Left lung (tissue), 10 donors: Measurements from ENCODE around the gene XAB2. TPM values are rescaled to one million over a fixed set of nuclear protein-coding genes. Genes with fewer than 3 reads are reported as not detected.

Experiments
- ATAC-seq: fragments of 200-7000 bp; cut with Tn5 transposase; one replicate; pipeline ENCODE4 v1.9.1; 2020; ENCODE audit warnings: moderate library complexity
- DNase-seq, 4 donors: peaks; one replicate each; pipeline ENCODE4 v3.0.0-alpha.2; 2013 to 2020
- H3K27ac ChIP-seq, 2 donors: fragments of 200-600 bp; sonication (generic) in 1 of 2; one replicate each; pipeline versions ENCODE4 v1.5.0 to v1.8.0; 2020 to 2021
- H3K27me3 ChIP-seq, 2 donors: fragments of 200-600 bp; sonication (generic) in 1 of 2; one replicate each; pipeline versions ENCODE4 v1.5.0 to v1.8.0; 2020 to 2021
- H3K36me3 ChIP-seq, 2 donors: fragments of 200-600 bp; sonication (generic) in 1 of 2; one replicate each; pipeline versions ENCODE4 v1.5.0 to v1.8.0; 2020 to 2021
- H3K4me1 ChIP-seq, 2 donors: fragments of 200-600 bp; one replicate each; pipeline ENCODE4 v1.8.0; 2021
- H3K4me3 ChIP-seq, 2 donors: fragments of 200-600 bp; sonication (generic) in 1 of 2; one replicate each; pipeline versions ENCODE4 v1.5.0 to v1.8.0; 2020 to 2021; ENCODE audit warnings: mild to moderate bottlenecking in 1 of 2
- H3K9me3 ChIP-seq, 2 donors: fragments of 200-600 bp; sonication (generic) in 1 of 2; one replicate each; pipeline versions ENCODE4 v1.5.0 to v1.8.0; 2020 to 2021
- intact Hi-C, 2 donors: fragments of 100-400 bp; cut with DNase I; formaldehyde crosslinking; loops; one replicate each; pipeline versions ENCODE4 v1.11.2 to v1.14.2; 2022
- polyA plus RNA-seq, 6 donors: library from polyadenylated mRNA; unstranded; fragments of 120-200 nt; gene quantifications; one replicate each; pipeline ENCODE4 v1.2.1, GENCODE V29; 2013; ENCODE audit not compliant: insufficient read length in 6 of 6
- total RNA-seq, 2 donors: library from RNA; stranded (reverse); fragmentation: NEBNext Ultra II Directional; extraction: Animal tissue kit (Norgen Biotek cat#: 25700); gene quantifications; one replicate each; pipeline ENCODE4 v1.2.1, GENCODE V29; 2021
- TF ChIP-seq, protein P1 (sequence below), 2 donors: fragments of 200-600 bp; sonication (generic) in 1 of 2; IDR thresholded peaks; one replicate each; pipeline versions ENCODE4 v1.5.0 to v1.8.0; 2021; ENCODE audit warnings: antibody characterized with exemption in 2 of 2
- donor health status: DM: no; HTN: yes; CAD: no.
- donor health status: DM: no; HTN: no; CAD: no.

XAB2 gene
- total and polyA plus RNA-seq, 8 donors: 30.5 to 38.8 (median 32.5) TPM

GRCh38 chr19:7635670-7636069, 6.3 kb upstream of the XAB2 start:
- intact Hi-C loops: no loop called here
- ATAC-seq: no peak
- no peaks in the 10 kb centered on the region for H3K9me3 ChIP-seq

DNA sequence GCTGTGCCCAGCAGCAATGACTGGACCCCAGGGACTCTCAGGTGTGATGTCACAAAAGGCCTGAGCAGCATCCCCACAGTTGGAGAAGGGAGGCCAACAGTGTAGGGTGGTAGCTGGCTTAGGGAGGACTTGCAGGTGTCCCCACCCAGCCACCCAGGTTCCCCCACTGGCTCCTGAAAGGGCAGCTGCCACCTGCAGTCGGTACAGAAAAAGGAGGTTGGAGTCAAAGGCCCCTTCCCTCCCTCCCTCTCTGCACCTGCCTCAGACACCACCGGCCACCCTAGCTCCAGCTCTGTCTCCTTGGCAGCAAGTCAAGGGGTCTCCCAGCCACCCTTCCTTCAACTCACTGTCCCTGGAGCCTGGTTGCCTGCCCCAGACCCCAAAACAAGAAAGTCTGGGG, 4.4 kb upstream of the XAB2 start, which contains the start of gene PCP2:
PCP2 (minus strand) TSS at position 22 of the 400 bp plus-strand sequence. CDS start 262 bp downstream, outside the sequence.
- Histone ChIP-seq H3K27me3 (peaks cover 0 to 29% of the 10 kb centered on the region in 2 donors), H3K27ac (no peak within 1 kb of the TSS), H3K36me3 (peaks cover 0 to 13% of the 10 kb centered on the region in 2 donors), H3K4me1 (peaks cover 8 to 42% of the 10 kb centered on the region in 2 donors), H3K4me3 (no peak within 1 kb of the TSS), H3K9me3 (no peaks in the 10 kb centered on the region)
- DNase-seq (no peak), ATAC-seq (no peak)
- intact Hi-C loops: no loop called here
- TF ChIP-seq, protein P1, sequence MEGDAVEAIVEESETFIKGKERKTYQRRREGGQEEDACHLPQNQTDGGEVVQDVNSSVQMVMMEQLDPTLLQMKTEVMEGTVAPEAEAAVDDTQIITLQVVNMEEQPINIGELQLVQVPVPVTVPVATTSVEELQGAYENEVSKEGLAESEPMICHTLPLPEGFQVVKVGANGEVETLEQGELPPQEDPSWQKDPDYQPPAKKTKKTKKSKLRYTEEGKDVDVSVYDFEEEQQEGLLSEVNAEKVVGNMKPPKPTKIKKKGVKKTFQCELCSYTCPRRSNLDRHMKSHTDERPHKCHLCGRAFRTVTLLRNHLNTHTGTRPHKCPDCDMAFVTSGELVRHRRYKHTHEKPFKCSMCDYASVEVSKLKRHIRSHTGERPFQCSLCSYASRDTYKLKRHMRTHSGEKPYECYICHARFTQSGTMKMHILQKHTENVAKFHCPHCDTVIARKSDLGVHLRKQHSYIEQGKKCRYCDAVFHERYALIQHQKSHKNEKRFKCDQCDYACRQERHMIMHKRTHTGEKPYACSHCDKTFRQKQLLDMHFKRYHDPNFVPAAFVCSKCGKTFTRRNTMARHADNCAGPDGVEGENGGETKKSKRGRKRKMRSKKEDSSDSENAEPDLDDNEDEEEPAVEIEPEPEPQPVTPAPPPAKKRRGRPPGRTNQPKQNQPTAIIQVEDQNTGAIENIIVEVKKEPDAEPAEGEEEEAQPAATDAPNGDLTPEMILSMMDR (IDR thresholded peaks at IDR 0.05): no peak

More at GRCh38 chr19:7635670-7636069, 6.3 kb upstream of the XAB2 start:
- no peak for DNase-seq
- Histone ChIP-seq H3K27ac (no peak overlapping the region), H3K36me3 (peaks cover 0 to 17% of the 10 kb centered on the region in 2 donors), H3K27me3 (peaks cover 0 to 29% of the 10 kb centered on the region in 2 donors), H3K4me1 (peaks cover 1 to 40% of the 10 kb centered on the region in 2 donors), H3K4me3 (no peak overlapping the region)
- TF ChIP-seq, protein P1 (IDR thresholded peaks at IDR 0.05): no peak

- Histone ChIP-seq H3K9me3 (no peaks in the 10 kb centered on the region), H3K27ac (no peak overlapping the region), H3K27me3 (peaks cover 0 to 23% of the 10 kb centered on the region in 2 donors), H3K4me3 (no peak overlapping the region), H3K4me1 (peaks cover 14 to 41% of the 10 kb centered on the region in 2 donors), H3K36me3 (peaks cover 0 to 13% of the 10 kb centered on the region in 2 donors)
- no peak for ATAC-seq
- TF ChIP-seq, protein P1 (IDR thresholded peaks at IDR 0.05): no peak
- intact Hi-C loops: no loop called here
- DNase-seq: peak in 1 of 4 donors; percentile 74
These were observed 3.2 kb upstream of the XAB2 start for GRCh38 chr19:7632340-7633203.

DNA sequence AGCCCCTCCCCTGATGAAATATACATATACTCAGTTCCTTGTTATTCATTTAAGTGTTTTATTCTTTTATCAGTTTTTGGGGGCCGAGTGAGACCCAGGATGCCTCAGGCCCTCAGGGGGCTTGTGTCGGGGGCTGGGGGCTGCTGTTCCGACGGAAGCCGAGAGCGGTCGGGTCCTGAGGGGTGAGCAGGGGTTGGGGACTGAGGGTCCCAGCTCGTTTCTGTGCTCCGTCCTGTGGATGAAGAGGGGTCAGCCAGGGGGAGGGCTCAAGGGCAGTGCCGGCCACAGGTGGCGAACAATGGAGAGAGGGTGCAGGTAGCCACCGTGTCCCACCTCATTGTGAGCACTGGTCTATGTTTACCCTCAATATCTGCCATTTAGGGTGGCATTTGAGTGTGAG, 2.2 kb upstream of the XAB2 start:
- no peak for DNase-seq
- Histone ChIP-seq H3K27ac (no peak overlapping the region), H3K9me3 (no peaks in the 10 kb centered on the region), H3K4me1 (peaks cover 14 to 41% of the 10 kb centered on the region in 2 donors), H3K4me3 (no peak overlapping the region), H3K27me3 (peaks cover 0 to 13% of the 10 kb centered on the region in 2 donors), H3K36me3 (peaks cover 0 to 21% of the 10 kb centered on the region in 2 donors)
- TF ChIP-seq, protein P1 (IDR thresholded peaks at IDR 0.05): no peak
- no peak for ATAC-seq
- intact Hi-C loops: no loop called here

DNA sequence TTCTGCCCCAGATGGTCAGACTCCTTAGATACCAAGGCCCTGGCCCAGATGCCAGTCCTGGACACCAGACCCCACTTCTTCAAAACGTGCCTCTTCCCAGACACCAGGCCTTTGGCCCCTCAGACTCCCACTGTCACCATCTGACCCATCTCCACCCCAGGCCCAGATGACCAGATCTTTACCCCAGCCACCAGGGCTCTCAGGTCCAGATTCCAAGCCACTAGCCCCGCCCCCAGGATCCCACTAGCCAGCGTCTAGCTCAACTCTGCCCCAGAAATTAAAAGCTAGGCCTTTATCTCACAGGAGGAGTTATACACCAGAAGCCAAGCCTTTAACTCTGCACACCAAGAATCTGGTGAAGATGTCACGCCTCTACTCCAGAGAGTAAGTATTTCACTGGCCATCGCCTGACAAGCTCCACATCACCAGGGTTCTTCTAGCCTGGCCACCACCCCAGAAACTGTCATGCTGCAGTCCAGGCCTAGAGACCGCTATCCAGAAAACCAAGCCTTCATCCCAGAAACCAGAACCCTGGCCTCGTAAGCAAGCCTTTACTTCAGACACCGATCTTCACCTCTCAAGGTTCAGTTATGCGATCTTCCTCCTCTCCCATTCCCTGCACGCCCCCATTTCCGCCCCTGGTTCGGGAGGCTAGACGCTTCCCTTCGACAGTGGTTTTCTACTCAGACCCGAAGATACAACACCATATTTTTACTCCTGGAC, 595 bp downstream of the XAB2 start:
- Histone ChIP-seq H3K4me1 (peaks cover 14 to 33% of the 10 kb centered on the region in 2 donors), H3K4me3 (peak overlapping the region; percentile 75 to 96), H3K36me3 (peaks cover 0 to 49% of the 10 kb centered on the region in 2 donors), H3K27ac (peak overlapping the region; percentile 41 to 86), H3K9me3 (no peaks in the 10 kb centered on the region), H3K27me3 (no peaks in the 10 kb centered on the region)
- TF ChIP-seq, protein P1 (IDR thresholded peaks at IDR 0.05): no peak
- DNase-seq: no peak
- intact Hi-C loops: no loop called here
- no peak for ATAC-seq
